ENCODE results near the gene KIR2DL3. TPM values are rescaled to one million over a fixed set of nuclear protein-coding genes. Genes with fewer than 3 reads are reported as not detected.
"Not testable (repeated sequence)": the region's sequence is repeated elsewhere in the genome, so short reads cannot be mapped to it uniquely, and the experiment has no call there.

Gene KIR2DL3
- total RNA-seq, 1 donor from 2014 or later: not detected

GRCh38 chr19:54741950-54742349 is 3.6 kb downstream of the KIR2DL3 start:
- DNase-seq (ENCODE audit: low read depth in 2 of 2): not testable (repeated sequence)

GRCh38 chr19:54744080-54744479 is 5.8 kb downstream of the KIR2DL3 start:
- not testable (repeated sequence) for DNase-seq (ENCODE audit: low read depth in 2 of 2)

GRCh38 chr19:54747614-54748322 is 9.5 kb downstream of the KIR2DL3 start:
- DNase-seq (ENCODE audit: low read depth in 2 of 2): not testable (repeated sequence)

GRCh38 chr19:54750276-54750675 is 12.0 kb downstream of the KIR2DL3 start:
- DNase-seq (ENCODE audit: low read depth in 2 of 2): not testable (repeated sequence)

GRCh38 chr19:54756204-54757110 is 18.1 kb downstream of the KIR2DL3 start:
- not testable (repeated sequence) for DNase-seq (ENCODE audit: low read depth in 2 of 2)

GRCh38 chr19:54758577-54758976 is 20.3 kb downstream of the KIR2DL3 start:
- not testable (repeated sequence) for DNase-seq (ENCODE audit: low read depth in 2 of 2)

GRCh38 chr19:54764219-54764618 is 25.9 kb downstream of the KIR2DL3 start:
- DNase-seq (ENCODE audit: low read depth in 2 of 2): not testable (repeated sequence)

- not testable (repeated sequence) for DNase-seq (ENCODE audit: low read depth in 2 of 2)
Measured at GRCh38 chr19:54766464-54766863, 28.2 kb downstream of the KIR2DL3 start.

GRCh38 chr19:54769646-54770045 is 31.3 kb downstream of the KIR2DL3 start, which contains the start of gene KIR2DL1:
KIR2DL1 (plus strand) TSS chr19:54769793; CDS start chr19:54769851, 58 bp downstream.
- not testable (repeated sequence) for DNase-seq (ENCODE audit: low read depth in 2 of 2)

- not testable (repeated sequence) for DNase-seq (ENCODE audit: low read depth in 2 of 2)
Measured at GRCh38 chr19:54770511-54770910, 32.2 kb downstream of the KIR2DL3 start.

GRCh38 chr19:54771018-54771960 is 33.0 kb downstream of the KIR2DL3 start:
- DNase-seq (ENCODE audit: low read depth in 2 of 2): not testable (repeated sequence)

- DNase-seq (ENCODE audit: low read depth in 2 of 2): not testable (repeated sequence)
Measured at GRCh38 chr19:54772666-54773065, 34.4 kb downstream of the KIR2DL3 start.

- DNase-seq (ENCODE audit: low read depth in 2 of 2): not testable (repeated sequence)
Measured at GRCh38 chr19:54775095-54775815, 36.9 kb downstream of the KIR2DL3 start.

- not testable (repeated sequence) for DNase-seq (ENCODE audit: low read depth in 2 of 2)
Measured at GRCh38 chr19:54775830-54776229, 37.5 kb downstream of the KIR2DL3 start.

- DNase-seq (ENCODE audit: low read depth in 2 of 2): not testable (repeated sequence)
Measured at GRCh38 chr19:54777851-54778250, 39.5 kb downstream of the KIR2DL3 start.

GRCh38 chr19:54778896-54779295 is 40.6 kb downstream of the KIR2DL3 start:
- not testable (repeated sequence) for DNase-seq (ENCODE audit: low read depth in 2 of 2)

- not testable (repeated sequence) for DNase-seq (ENCODE audit: low read depth in 2 of 2)
Measured at GRCh38 chr19:54782916-54783315, 44.6 kb downstream of the KIR2DL3 start.

GRCh38 chr19:54786091-54786723 is 47.9 kb downstream of the KIR2DL3 start:
- not testable (repeated sequence) for DNase-seq (ENCODE audit: low read depth in 2 of 2)

- DNase-seq (ENCODE audit: low read depth in 2 of 2): not testable (repeated sequence)
Measured at GRCh38 chr19:54788154-54788553, 49.8 kb downstream of the KIR2DL3 start.

GRCh38 chr19:54790711-54791110 is 52.4 kb downstream of the KIR2DL3 start:
- DNase-seq (ENCODE audit: low read depth in 2 of 2): no peak
